ENCODE data around the gene PDCD11. TPM values are rescaled to one million over a fixed set of nuclear protein-coding genes. Genes with fewer than 3 reads are reported as not detected.

The PDCD11 gene
- total RNA-seq, 1 donor from 2014 or later = 4.8 TPM

GRCh38 chr10:103473261-103473671 lies 76.8 kb downstream of the PDCD11 start:
- TF ChIP-seq CTCF (IDR thresholded peaks at IDR 0.05) = no peak
- no peaks in the 10 kb centered on the region for H3K36me3 ChIP-seq
- no peak for DNase-seq (ENCODE audit: low spot score in 2 of 2)

GRCh38 chr10:103474077-103474476 lies 77.7 kb downstream of the PDCD11 start:
- intact Hi-C loops (cut with DNase I) = no loop called here
- Histone ChIP-seq H3K27me3 (no peaks in the 10 kb centered on the region), H3K9me3 (no peaks in the 10 kb centered on the region), H3K36me3 (no peaks in the 10 kb centered on the region), H3K4me1 (no peaks in the 10 kb centered on the region), H3K27ac (no peak overlapping the region), H3K4me3 (no peak overlapping the region)
- no peak for DNase-seq (ENCODE audit: low spot score in 2 of 2)
- TF ChIP-seq CTCF (IDR thresholded peaks at IDR 0.05) = no peak

More at GRCh38 chr10:103473261-103473671, 76.8 kb downstream of the PDCD11 start:
- intact Hi-C loops (cut with DNase I) = no loop called here
- H3K27ac ChIP-seq = no peak overlapping the region
- H3K9me3 ChIP-seq = no peaks in the 10 kb centered on the region
- no peaks in the 10 kb centered on the region for H3K4me1 ChIP-seq
- no peaks in the 10 kb centered on the region for H3K27me3 ChIP-seq
- H3K4me3 ChIP-seq = no peak overlapping the region

- Histone ChIP-seq H3K4me3 (no peak overlapping the region), H3K4me1 (no peaks in the 10 kb centered on the region), H3K9me3 (no peaks in the 10 kb centered on the region), H3K36me3 (no peaks in the 10 kb centered on the region), H3K27ac (no peak overlapping the region), H3K27me3 (no peaks in the 10 kb centered on the region)
- no peak for TF ChIP-seq CTCF (IDR thresholded peaks at IDR 0.05)
- intact Hi-C loops (cut with DNase I) = no loop called here
- no peak for DNase-seq (ENCODE audit: low spot score in 2 of 2)
Measured at GRCh38 chr10:103475437-103475836, 79.0 kb downstream of the PDCD11 start.

DNA sequence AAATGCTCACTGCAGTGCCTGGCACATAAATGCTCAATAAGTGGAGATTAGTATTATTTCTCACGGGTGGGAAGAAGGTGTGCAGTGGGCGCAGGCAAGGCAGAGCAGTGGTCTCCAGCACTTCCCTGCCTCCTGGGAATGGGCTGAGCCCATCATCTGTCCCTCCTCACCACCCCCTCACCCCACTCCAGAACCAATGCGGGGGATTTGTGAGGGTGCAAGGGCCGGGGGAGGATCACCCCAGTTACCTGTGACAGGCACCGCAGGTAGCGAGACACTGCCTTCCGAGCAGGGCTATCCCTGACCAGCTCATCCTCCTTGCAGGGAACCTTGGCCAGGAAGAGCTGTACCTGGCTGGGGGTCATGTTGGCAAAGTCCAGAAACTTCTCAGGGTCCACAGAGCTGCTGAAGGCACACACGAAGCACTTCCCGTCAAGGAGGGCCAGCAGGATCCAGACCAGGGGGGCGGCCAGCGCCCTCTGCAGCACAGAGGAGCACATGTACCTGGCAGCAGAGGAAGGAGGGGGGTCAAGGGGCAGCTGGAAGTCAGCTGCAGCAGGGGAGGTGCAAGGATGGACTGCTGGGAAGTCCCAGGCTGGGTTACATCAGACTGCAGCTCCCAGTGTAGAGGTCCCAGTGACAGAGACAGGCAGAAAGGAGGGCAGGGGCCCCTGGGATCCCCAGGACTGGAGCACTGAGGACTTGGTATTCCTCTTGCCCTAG lies 79.8 kb downstream of the PDCD11 start:
- no peak overlapping the region for H3K27ac ChIP-seq
- H3K4me3 ChIP-seq = no peak overlapping the region
- TF ChIP-seq CTCF (IDR thresholded peaks at IDR 0.05) = no peak
- intact Hi-C loops (cut with DNase I) = no loop called here
- no peaks in the 10 kb centered on the region for H3K27me3 ChIP-seq
- DNase-seq (ENCODE audit: low spot score in 2 of 2) = no peak
- H3K9me3 ChIP-seq = no peaks in the 10 kb centered on the region
- H3K36me3 ChIP-seq = no peaks in the 10 kb centered on the region
- no peaks in the 10 kb centered on the region for H3K4me1 ChIP-seq

DNA sequence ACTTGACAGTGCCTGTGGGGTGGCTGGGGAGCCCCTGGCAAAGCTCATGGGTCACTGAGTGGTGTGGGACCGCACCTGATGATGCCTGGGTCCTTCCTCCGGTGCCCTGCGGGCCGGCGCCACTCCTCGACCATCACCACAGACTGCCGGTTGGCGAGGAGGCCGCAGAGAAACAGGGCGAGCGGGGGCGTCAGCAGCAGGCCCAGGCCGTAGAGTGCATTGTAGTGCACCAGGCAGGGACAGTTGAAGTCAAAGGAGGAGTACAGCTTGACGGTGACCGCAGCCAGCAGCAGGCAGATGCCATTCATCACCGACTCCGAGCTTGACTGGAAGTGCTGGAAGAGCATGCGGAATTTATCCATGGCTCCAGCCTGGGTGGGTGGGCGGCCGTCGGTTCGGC lies 82.2 kb downstream of the PDCD11 start:
- no peak overlapping the region for H3K4me3 ChIP-seq
- TF ChIP-seq CTCF (IDR thresholded peaks at IDR 0.05) = no peak
- DNase-seq (ENCODE audit: low spot score in 2 of 2) = no peak
- H3K27me3 ChIP-seq = no peaks in the 10 kb centered on the region
- H3K27ac ChIP-seq = no peak overlapping the region
- H3K9me3 ChIP-seq = no peaks in the 10 kb centered on the region
- H3K4me1 ChIP-seq = no peaks in the 10 kb centered on the region
- intact Hi-C loops (cut with DNase I) = no loop called here
- no peaks in the 10 kb centered on the region for H3K36me3 ChIP-seq
